Activated B cell treated with CpG ODN at 0.5 μM for 24 hours (primary cell): ENCODE measurements around the gene THOC2. TPM values are rescaled to one million over a fixed set of nuclear protein-coding genes. Genes with fewer than 3 reads are reported as not detected.
A peak's percentile ranks its signal among the peaks of the same experiment; 100 is the strongest.

ENCODE experiments used
- ATAC-seq: fragments of 200-7000 bp; cut with Tn5 transposase; one replicate; pipeline ENCODE4 v1.10.0; 2021; ENCODE audit warnings: low read depth, mild to moderate bottlenecking, moderate library complexity
- CTCF ChIA-PET: fragments of 350-600 bp; sonication (Branson Sonifier 250); formaldehyde crosslinking; loops from one replicate; lab custom pipeline; 2021; ENCODE audit warnings: antibody characterized with exemption; lab: Charles Lee
- POLR2A ChIA-PET: fragments of 350-600 bp; sonication (Branson Sonifier 250); formaldehyde crosslinking; loops from one replicate; lab custom pipeline; 2021; ENCODE audit warnings: antibody characterized with exemption; lab: Charles Lee
- DNase-seq: peaks from one replicate; pipeline ENCODE4 v3.0.0; 2022
- H3K27ac Mint-ChIP-seq: one replicate; pipeline ENCODE4 v1.8.0; 2020; ENCODE audit warnings: mixed read lengths
- H3K27me3 Mint-ChIP-seq: one replicate; pipeline ENCODE4 v1.8.0; 2021; ENCODE audit warnings: mixed read lengths
- H3K36me3 Mint-ChIP-seq: one replicate; pipeline ENCODE4 v1.8.0; 2021; ENCODE audit warnings: low read depth, mixed read lengths
- H3K4me1 Mint-ChIP-seq: one replicate; pipeline ENCODE4 v1.8.0; 2021; ENCODE audit warnings: mixed read lengths
- H3K4me3 Mint-ChIP-seq: one replicate; pipeline ENCODE4 v1.8.0; 2020; ENCODE audit warnings: mild to moderate bottlenecking, mixed read lengths
- H3K9me3 Mint-ChIP-seq: one replicate; pipeline ENCODE4 v1.8.0; 2020; ENCODE audit warnings: mixed read lengths
- intact Hi-C: fragments of 100-400 bp; cut with micrococcal nuclease; formaldehyde crosslinking; loops from one replicate; pipeline ENCODE4 v1.15.1; 2024
- total RNA-seq: library from RNA; stranded (reverse); gene quantifications from 2 replicates; pipeline ENCODE4 v1.2.3, GENCODE V29; 2022
- TF ChIP-seq, protein P1 (sequence below): fragments of 200-600 bp; IDR thresholded peaks from one replicate; pipeline ENCODE4 v1.8.0; 2022; ENCODE audit warnings: antibody characterized with exemption, mild to moderate bottlenecking

THOC2 gene
- total RNA-seq, 1 donor from 2014 or later = 106 TPM

DNA sequence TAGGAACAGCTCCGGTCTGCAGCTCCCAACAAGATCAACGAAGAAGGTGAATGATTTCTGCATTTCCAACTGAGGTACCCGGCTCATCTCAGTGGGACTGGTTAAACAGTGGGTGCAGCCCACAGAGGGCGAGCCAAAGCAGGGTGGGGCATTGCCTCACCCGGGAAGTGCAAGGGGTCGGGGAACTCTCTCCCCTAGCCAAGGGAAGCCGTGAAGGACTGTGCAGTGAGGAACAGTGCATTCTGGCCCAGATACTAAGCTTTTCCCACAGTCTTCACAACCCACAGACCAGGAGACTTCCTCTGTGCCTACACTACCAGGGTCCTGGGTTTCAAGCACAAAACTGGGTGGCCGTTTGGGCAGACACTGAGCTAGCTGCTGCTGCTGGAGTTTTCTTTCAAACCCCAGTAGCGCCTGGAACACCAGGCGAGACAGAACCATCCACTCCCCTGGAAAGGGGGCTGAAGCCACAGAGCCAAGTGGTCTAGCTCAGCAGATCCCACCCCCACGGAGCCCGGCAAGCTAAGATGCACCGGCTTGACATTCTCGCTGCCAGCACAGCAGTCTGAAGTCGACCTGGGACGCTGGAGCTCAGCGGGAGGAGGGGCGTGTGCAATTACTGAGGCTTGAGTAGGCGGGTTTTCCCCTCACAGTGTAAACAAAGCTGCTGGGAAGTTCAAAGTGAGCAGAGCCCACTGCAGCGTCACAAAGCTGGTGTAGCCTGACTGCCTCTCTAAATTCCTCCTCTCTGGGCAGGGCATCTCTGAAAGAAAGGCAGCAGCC is 84.6 kb downstream of the THOC2 start:
- CTCF ChIA-PET = no interaction called here
- Mint-ChIP-seq H3K9me3 (no peaks in the 10 kb centered on the region), H3K4me1 (peaks cover 34% of the 10 kb centered on the region), H3K4me3 (no peak overlapping the region), H3K27ac (no peak overlapping the region), H3K36me3 (peaks cover 33% of the 10 kb centered on the region), H3K27me3 (no peaks in the 10 kb centered on the region)
- TF ChIP-seq, protein P1, sequence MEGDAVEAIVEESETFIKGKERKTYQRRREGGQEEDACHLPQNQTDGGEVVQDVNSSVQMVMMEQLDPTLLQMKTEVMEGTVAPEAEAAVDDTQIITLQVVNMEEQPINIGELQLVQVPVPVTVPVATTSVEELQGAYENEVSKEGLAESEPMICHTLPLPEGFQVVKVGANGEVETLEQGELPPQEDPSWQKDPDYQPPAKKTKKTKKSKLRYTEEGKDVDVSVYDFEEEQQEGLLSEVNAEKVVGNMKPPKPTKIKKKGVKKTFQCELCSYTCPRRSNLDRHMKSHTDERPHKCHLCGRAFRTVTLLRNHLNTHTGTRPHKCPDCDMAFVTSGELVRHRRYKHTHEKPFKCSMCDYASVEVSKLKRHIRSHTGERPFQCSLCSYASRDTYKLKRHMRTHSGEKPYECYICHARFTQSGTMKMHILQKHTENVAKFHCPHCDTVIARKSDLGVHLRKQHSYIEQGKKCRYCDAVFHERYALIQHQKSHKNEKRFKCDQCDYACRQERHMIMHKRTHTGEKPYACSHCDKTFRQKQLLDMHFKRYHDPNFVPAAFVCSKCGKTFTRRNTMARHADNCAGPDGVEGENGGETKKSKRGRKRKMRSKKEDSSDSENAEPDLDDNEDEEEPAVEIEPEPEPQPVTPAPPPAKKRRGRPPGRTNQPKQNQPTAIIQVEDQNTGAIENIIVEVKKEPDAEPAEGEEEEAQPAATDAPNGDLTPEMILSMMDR = no peak
- DNase-seq (no peak), ATAC-seq (peak; percentile 70)
- POLR2A ChIA-PET = interaction anchor here (0.6 kb wide), 1 partner anchor 25 kb away, joined by 3 read pairs; no protein-coding TSS in a partner anchor
- intact Hi-C loops = no loop called here

DNA sequence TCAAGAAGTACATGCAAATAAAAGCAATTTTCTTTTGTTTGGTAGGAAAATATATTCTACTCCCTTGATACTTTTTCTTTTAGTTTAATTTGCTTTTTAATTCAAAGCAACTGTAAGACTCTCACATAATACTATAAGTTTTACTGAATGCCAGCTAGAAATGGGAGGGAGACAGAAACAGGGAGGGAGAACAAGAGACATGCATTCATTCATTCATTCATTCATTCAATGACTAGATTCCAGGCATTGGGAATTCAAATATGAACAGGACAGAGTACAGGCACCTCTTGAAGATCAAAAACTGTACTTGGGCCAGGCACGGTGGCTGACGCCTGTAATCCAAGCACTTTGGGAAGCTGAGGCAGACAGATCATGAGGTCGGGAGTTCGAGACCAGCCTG is 85.6 kb downstream of the THOC2 start:
- H3K4me3 Mint-ChIP-seq = no peak overlapping the region
- H3K36me3 Mint-ChIP-seq = peaks cover 29% of the 10 kb centered on the region
- H3K4me1 Mint-ChIP-seq = peaks cover 28% of the 10 kb centered on the region
- H3K9me3 Mint-ChIP-seq = no peaks in the 10 kb centered on the region
- DNase-seq (no peak), ATAC-seq (no peak)
- TF ChIP-seq, protein P1 = no peak
- CTCF ChIA-PET = no interaction called here
- H3K27me3 Mint-ChIP-seq = no peaks in the 10 kb centered on the region
- POLR2A ChIA-PET = no interaction called here
- peak overlapping the region; percentile 7 for H3K27ac Mint-ChIP-seq
- intact Hi-C loops = no loop called here

DNA sequence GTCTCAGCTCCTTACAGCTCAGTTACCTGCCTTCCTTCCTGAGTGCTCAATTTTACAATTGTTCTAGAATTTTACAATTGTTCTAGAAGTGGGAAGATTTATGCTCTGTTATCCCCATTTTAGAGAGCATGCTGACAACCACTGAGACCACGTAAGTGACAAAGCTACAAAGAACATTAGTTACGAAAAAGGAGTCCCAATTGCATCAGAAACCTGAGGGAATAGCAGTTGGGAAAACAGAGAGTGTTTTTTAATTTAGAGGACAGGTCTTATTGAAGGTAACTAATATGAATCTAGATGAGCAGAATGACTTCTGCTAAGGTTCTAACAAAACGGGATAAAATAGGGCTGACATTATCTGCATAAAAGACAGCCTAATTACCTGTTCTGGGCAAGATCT is 103.3 kb downstream of the THOC2 start:
- Mint-ChIP-seq H3K36me3 (peaks cover 64% of the 10 kb centered on the region), H3K4me1 (peaks cover 4% of the 10 kb centered on the region), H3K9me3 (no peaks in the 10 kb centered on the region), H3K27ac (no peak overlapping the region), H3K4me3 (no peak overlapping the region), H3K27me3 (no peaks in the 10 kb centered on the region)
- no peak for ATAC-seq
- ChIA-PET CTCF (no interaction called here), POLR2A (no interaction called here)
- intact Hi-C loops = loop anchor here (10.0 kb wide), 1 partner anchor 435 kb away; no protein-coding TSS in a partner anchor
- TF ChIP-seq, protein P1 = no peak
- no peak for DNase-seq

DNA sequence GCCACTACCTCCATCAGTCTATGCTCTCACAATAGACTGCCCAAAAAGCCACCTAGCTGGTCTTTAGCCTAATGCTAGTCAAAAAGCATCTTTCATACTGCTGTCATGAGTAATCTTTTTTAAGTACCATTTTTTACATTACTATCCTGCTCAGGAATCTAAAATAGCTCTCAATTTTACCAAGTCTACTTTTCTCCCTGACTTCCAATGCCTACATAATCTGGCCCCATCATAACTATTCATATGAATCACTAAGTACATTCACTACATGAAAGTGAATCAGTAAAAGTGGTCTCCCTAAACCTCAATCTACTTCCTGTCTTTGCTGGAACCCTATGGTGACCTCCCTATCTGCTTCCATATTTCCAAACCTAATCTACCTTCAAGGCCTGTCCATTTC is 105.9 kb downstream of the THOC2 start:
- no peak for ATAC-seq
- Mint-ChIP-seq H3K36me3 (peaks cover 66% of the 10 kb centered on the region), H3K9me3 (no peaks in the 10 kb centered on the region), H3K27me3 (no peaks in the 10 kb centered on the region), H3K4me3 (no peak overlapping the region), H3K27ac (no peak overlapping the region), H3K4me1 (peaks cover 4% of the 10 kb centered on the region)
- POLR2A ChIA-PET = no interaction called here
- CTCF ChIA-PET = no interaction called here
- TF ChIP-seq, protein P1 = no peak
- DNase-seq = no peak
- intact Hi-C loops = loop anchor here (10.0 kb wide), 1 partner anchor 438 kb away; no protein-coding TSS in a partner anchor

DNA sequence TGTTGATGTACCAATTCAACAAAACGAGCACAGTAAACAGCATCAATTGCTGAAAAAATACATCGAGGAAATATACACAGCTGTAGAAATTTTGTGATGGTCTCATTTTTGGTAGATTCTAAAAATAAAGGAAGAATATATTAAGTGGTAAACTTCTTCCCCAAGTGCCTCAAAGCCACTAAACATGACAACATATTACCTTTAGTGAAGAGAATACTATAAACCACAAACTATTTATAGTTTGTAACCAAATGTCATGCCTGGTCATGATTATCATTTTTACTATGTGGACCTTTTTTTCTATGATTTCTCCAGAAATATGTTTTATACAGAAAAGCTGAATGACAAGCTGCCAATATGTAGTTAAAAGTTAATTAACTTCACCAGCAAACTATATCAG is 106.9 kb downstream of the THOC2 start:
- Mint-ChIP-seq H3K9me3 (no peaks in the 10 kb centered on the region), H3K36me3 (peaks cover 66% of the 10 kb centered on the region), H3K27me3 (no peaks in the 10 kb centered on the region), H3K4me1 (peaks cover 4% of the 10 kb centered on the region), H3K27ac (no peak overlapping the region), H3K4me3 (no peak overlapping the region)
- TF ChIP-seq, protein P1 = no peak
- ATAC-seq = no peak
- ChIA-PET CTCF (no interaction called here), POLR2A (no interaction called here)
- intact Hi-C loops = loop anchor here (10.0 kb wide), 1 partner anchor 439 kb away; no protein-coding TSS in a partner anchor
- DNase-seq = no peak
